Trophoblast cell (in vitro differentiated cells and primary cell): Measurements from ENCODE around the gene DOP1A.

Experiments used
- DNase-seq, 2 donors: peaks; one replicate each; pipeline ENCODE4 v3.0.0-alpha.2; 2016
- H2AFZ ChIP-seq: 2 replicates; pipeline ENCODE4 v1.6.1; 2013; ENCODE audit warnings: low read length, moderate library complexity, mild to moderate bottlenecking; ENCODE audit not compliant: insufficient read depth, poor library complexity
- H2AK5ac ChIP-seq: 2 replicates; pipeline ENCODE4 v1.6.1; 2013; ENCODE audit warnings: mild to moderate bottlenecking, low read length
- H2BK120ac ChIP-seq: 2 replicates; pipeline ENCODE4 v1.6.1; 2013; ENCODE audit warnings: low read length, mild to moderate bottlenecking, moderate library complexity; ENCODE audit not compliant: insufficient read depth, poor library complexity
- H2BK12ac ChIP-seq: 2 replicates; pipeline ENCODE4 v1.6.1; 2013; ENCODE audit warnings: mild to moderate bottlenecking, low read length, moderate library complexity
- H2BK5ac ChIP-seq: 2 replicates; pipeline ENCODE4 v1.6.1; 2013; ENCODE audit warnings: low read length, low read depth, moderate library complexity, mild to moderate bottlenecking; ENCODE audit not compliant: poor library complexity
- H3K14ac ChIP-seq: 2 replicates; pipeline ENCODE4 v1.6.1; 2013; ENCODE audit warnings: mild to moderate bottlenecking, low read length
- H3K18ac ChIP-seq: 2 replicates; pipeline ENCODE4 v1.6.1; 2013; ENCODE audit warnings: mild to moderate bottlenecking, low read length
- H3K23ac ChIP-seq: 2 replicates; pipeline ENCODE4 v1.6.1; 2013; ENCODE audit warnings: low read length
- H3K27ac ChIP-seq: 2 replicates; pipeline ENCODE4 v1.5.1; 2013; ENCODE audit warnings: low read depth, mild to moderate bottlenecking, inconsistent platforms, low read length, moderate library complexity
- H3K27me3 ChIP-seq: 2 replicates; pipeline ENCODE4 v1.6.1; 2013; ENCODE audit warnings: inconsistent platforms, mild to moderate bottlenecking, low read length, moderate library complexity; ENCODE audit not compliant: insufficient read depth
- H3K36me3 ChIP-seq, 2 experiments: 1 replicate in 1 of 2; 2 replicates in 1 of 2; pipeline ENCODE4 v1.6.1; 2013; ENCODE audit warnings: low read length in 2 of 2, mild to moderate bottlenecking in 2 of 2, moderate library complexity in 1 of 2; ENCODE audit not compliant: insufficient read depth in 2 of 2, control insufficient read depth in 1 of 2
- H3K4ac ChIP-seq: 2 replicates; pipeline ENCODE4 v1.6.1; 2013; ENCODE audit warnings: low read depth, mild to moderate bottlenecking, low read length, moderate library complexity
- H3K4me1 ChIP-seq, 2 experiments: 1 replicate in 1 of 2; 2 replicates in 1 of 2; pipeline ENCODE4 v1.6.1; 2013; ENCODE audit warnings: low read length in 2 of 2, mild to moderate bottlenecking in 2 of 2, moderate library complexity in 1 of 2; ENCODE audit not compliant: insufficient read depth in 2 of 2, control insufficient read depth in 1 of 2
- H3K4me2 ChIP-seq: 2 replicates; pipeline ENCODE4 v1.6.1; 2013; ENCODE audit warnings: inconsistent platforms, mild to moderate bottlenecking, low read length, moderate library complexity
- H3K4me3 ChIP-seq: 2 replicates; pipeline ENCODE4 v1.5.1; 2013; ENCODE audit warnings: mild to moderate bottlenecking, low read depth, low read length, inconsistent platforms
- H3K79me1 ChIP-seq: one replicate; pipeline ENCODE4 v1.6.1; 2013; ENCODE audit warnings: low read length
- H3K79me2 ChIP-seq: 2 replicates; pipeline ENCODE4 v1.6.1; 2013; ENCODE audit warnings: low read length, mild to moderate bottlenecking; ENCODE audit not compliant: control insufficient read depth, insufficient read depth, poor library complexity
- H3K9ac ChIP-seq: 2 replicates; pipeline ENCODE4 v1.6.1; 2013; ENCODE audit warnings: mild to moderate bottlenecking, low read length
- H3K9me3 ChIP-seq: 2 replicates; pipeline ENCODE4 v1.6.1; 2013; ENCODE audit warnings: low read depth, mild to moderate bottlenecking, control low read depth, inconsistent platforms, low read length; ENCODE audit not compliant: insufficient read depth
- H4K12ac ChIP-seq: 2 replicates; pipeline ENCODE4 v1.6.1; 2013; ENCODE audit warnings: low read depth, mild to moderate bottlenecking, low read length, moderate library complexity
- H4K8ac ChIP-seq: 2 replicates; pipeline ENCODE4 v1.6.1; 2013; ENCODE audit warnings: low read depth, mild to moderate bottlenecking, low read length, moderate library complexity
- H4K91ac ChIP-seq: one replicate; pipeline ENCODE4 v1.6.1; 2013; ENCODE audit warnings: low read depth, mild to moderate bottlenecking, low read length, moderate library complexity
- WGBS: extraction: QIAGEN DNeasy Blood & Tissue Kit; methylation state at CpG from one replicate; pipeline ENCODE4 v1.1.7; 2013; ENCODE audit warnings: missing lambda C conversion rate; ENCODE audit not compliant: insufficient read length, insufficient coverage; ENCODE audit errors: extremely low coverage; 5-methylcytosine and 5-hydroxymethylcytosine counted together

Gene DOP1A

GRCh38 chr6:83119742-83120300 lies 52.4 kb downstream of the DOP1A start:
- Histone ChIP-seq H3K27ac (no peak overlapping the region), H3K27me3 (no peaks in the 10 kb centered on the region), H3K4me1 (no peaks in the 10 kb centered on the region), H3K23ac (no peak overlapping the region), H2BK120ac (no peak overlapping the region), H3K9me3 (no peaks in the 10 kb centered on the region), H2AFZ (no peak overlapping the region), H2BK12ac (no peak overlapping the region), H4K91ac (no peak overlapping the region), H3K79me2 (no peaks in the 10 kb centered on the region), H3K4me3 (no peak overlapping the region), H3K4ac (no peak overlapping the region), H3K79me1 (no peaks in the 10 kb centered on the region), H3K14ac (no peak overlapping the region), H3K9ac (no peak overlapping the region), H2BK5ac (no peak overlapping the region), H4K12ac (no peak overlapping the region), H3K4me2 (no peak overlapping the region), H2AK5ac (no peak overlapping the region), H3K36me3 (no peaks in the 10 kb centered on the region), H4K8ac (no peak overlapping the region), H3K18ac (no peak overlapping the region)
- WGBS: no CpG with 5 or more reads among the region's 2 CpGs
- DNase-seq: no peak

GRCh38 chr6:83124553-83124952 lies 57.1 kb downstream of the DOP1A start:
- no CpG with 5 or more reads among the region's 3 CpGs for WGBS
- H2AFZ ChIP-seq: no peak overlapping the region
- H3K79me1 ChIP-seq: no peaks in the 10 kb centered on the region

GRCh38 chr6:83125425-83125824 lies 58.0 kb downstream of the DOP1A start:
- H3K27ac ChIP-seq: no peak overlapping the region
- no peak overlapping the region for H2AFZ ChIP-seq
- H3K9ac ChIP-seq: no peak overlapping the region
- no peak overlapping the region for H3K23ac ChIP-seq
- no peak overlapping the region for H4K12ac ChIP-seq
- DNase-seq: no peak
- H3K79me1 ChIP-seq: no peaks in the 10 kb centered on the region
- H3K4me1 ChIP-seq: no peaks in the 10 kb centered on the region
- H3K9me3 ChIP-seq: no peaks in the 10 kb centered on the region
- no peaks in the 10 kb centered on the region for H3K27me3 ChIP-seq
- no peaks in the 10 kb centered on the region for H3K79me2 ChIP-seq
- no peak overlapping the region for H3K4me3 ChIP-seq
- no peak overlapping the region for H2BK12ac ChIP-seq
- H2BK120ac ChIP-seq: no peak overlapping the region
- no peak overlapping the region for H3K4ac ChIP-seq
- H2BK5ac ChIP-seq: no peak overlapping the region
- no peak overlapping the region for H3K4me2 ChIP-seq
- H4K91ac ChIP-seq: no peak overlapping the region
- no peak overlapping the region for H3K18ac ChIP-seq
- H2AK5ac ChIP-seq: no peak overlapping the region
- peaks cover 3 to 8% of the 10 kb centered on the region in 2 experiments for H3K36me3 ChIP-seq
- H4K8ac ChIP-seq: no peak overlapping the region
- no peak overlapping the region for H3K14ac ChIP-seq

More at GRCh38 chr6:83124553-83124952, 57.1 kb downstream of the DOP1A start:
- H2AK5ac ChIP-seq: no peak overlapping the region
- H3K79me2 ChIP-seq: no peaks in the 10 kb centered on the region
- H3K4ac ChIP-seq: no peak overlapping the region
- H3K9me3 ChIP-seq: no peaks in the 10 kb centered on the region
- peaks cover 2 to 5% of the 10 kb centered on the region in 2 experiments for H3K36me3 ChIP-seq
- no peak for DNase-seq
- no peak overlapping the region for H3K4me3 ChIP-seq
- H2BK120ac ChIP-seq: no peak overlapping the region
- H2BK12ac ChIP-seq: no peak overlapping the region
- H3K4me2 ChIP-seq: no peak overlapping the region
- no peak overlapping the region for H4K8ac ChIP-seq
- no peak overlapping the region for H3K14ac ChIP-seq
- H3K18ac ChIP-seq: no peak overlapping the region
- no peak overlapping the region for H3K27ac ChIP-seq
- no peak overlapping the region for H4K12ac ChIP-seq
- H3K9ac ChIP-seq: no peak overlapping the region
- H3K4me1 ChIP-seq: no peaks in the 10 kb centered on the region
- no peak overlapping the region for H2BK5ac ChIP-seq
- H3K23ac ChIP-seq: no peak overlapping the region
- no peaks in the 10 kb centered on the region for H3K27me3 ChIP-seq
- no peak overlapping the region for H4K91ac ChIP-seq

- Histone ChIP-seq H4K91ac (no peak overlapping the region), H2BK120ac (no peak overlapping the region), H2AFZ (no peak overlapping the region), H2BK12ac (no peak overlapping the region), H3K23ac (no peak overlapping the region), H2BK5ac (no peak overlapping the region), H3K9ac (no peak overlapping the region), H3K4me3 (no peak overlapping the region), H4K8ac (no peak overlapping the region), H3K79me2 (no peaks in the 10 kb centered on the region), H3K14ac (no peak overlapping the region), H3K27ac (no peak overlapping the region), H3K4ac (no peak overlapping the region), H4K12ac (no peak overlapping the region), H3K4me2 (no peak overlapping the region), H3K18ac (no peak overlapping the region), H3K27me3 (no peaks in the 10 kb centered on the region), H3K9me3 (no peaks in the 10 kb centered on the region), H3K4me1 (no peaks in the 10 kb centered on the region), H2AK5ac (no peak overlapping the region), H3K79me1 (no peaks in the 10 kb centered on the region), H3K36me3 (peaks cover 3 to 8% of the 10 kb centered on the region in 2 experiments)
- no peak for DNase-seq
- no CpG with 5 or more reads among the region's 2 CpGs for WGBS
These were observed 58.8 kb downstream of the DOP1A start for GRCh38 chr6:83126223-83126622.
